DOHH2 (cell line): ENCODE measurements around the gene CNTN4.

Experiments
- EZH2phosphoT487 ChIP-seq: fragments of 200-600 bp; sonication (generic); IDR thresholded peaks from 2 replicates; pipeline ENCODE4 v1.6.1; 2017; ENCODE audit warnings: borderline replicate concordance, mild to moderate bottlenecking, antibody characterized with exemption, low read length, moderate library complexity, mixed read lengths
- TF ChIP-seq, protein P1 (sequence below): fragments of 200-600 bp; sonication (generic); IDR thresholded peaks from one replicate; pipeline ENCODE4 v1.5.1; 2014; ENCODE audit warnings: antibody characterized with exemption, mild to moderate bottlenecking, low read depth, low read length; ENCODE audit not compliant: poor library complexity, severe bottlenecking

DNA sequence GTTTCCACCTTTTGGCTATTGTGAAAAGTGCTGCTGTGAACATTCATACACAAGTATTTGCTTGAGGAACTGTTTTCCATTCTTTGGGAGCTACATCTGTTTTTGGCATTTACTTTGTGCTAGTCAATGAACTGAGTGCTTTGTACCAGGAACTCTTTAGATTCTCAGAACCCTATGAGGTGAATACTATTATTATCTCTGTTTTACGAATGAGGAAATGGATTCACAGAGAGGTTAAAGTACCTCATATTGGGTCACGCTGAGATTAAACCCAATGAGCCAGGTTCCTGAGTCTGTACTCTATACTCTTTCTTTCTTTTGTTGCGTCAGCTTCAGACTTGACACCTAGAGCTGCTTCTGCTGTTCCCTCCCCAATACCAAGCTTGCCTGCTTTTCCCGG, 358.1 kb downstream of the CNTN4 start:
- TF ChIP-seq, protein P1, sequence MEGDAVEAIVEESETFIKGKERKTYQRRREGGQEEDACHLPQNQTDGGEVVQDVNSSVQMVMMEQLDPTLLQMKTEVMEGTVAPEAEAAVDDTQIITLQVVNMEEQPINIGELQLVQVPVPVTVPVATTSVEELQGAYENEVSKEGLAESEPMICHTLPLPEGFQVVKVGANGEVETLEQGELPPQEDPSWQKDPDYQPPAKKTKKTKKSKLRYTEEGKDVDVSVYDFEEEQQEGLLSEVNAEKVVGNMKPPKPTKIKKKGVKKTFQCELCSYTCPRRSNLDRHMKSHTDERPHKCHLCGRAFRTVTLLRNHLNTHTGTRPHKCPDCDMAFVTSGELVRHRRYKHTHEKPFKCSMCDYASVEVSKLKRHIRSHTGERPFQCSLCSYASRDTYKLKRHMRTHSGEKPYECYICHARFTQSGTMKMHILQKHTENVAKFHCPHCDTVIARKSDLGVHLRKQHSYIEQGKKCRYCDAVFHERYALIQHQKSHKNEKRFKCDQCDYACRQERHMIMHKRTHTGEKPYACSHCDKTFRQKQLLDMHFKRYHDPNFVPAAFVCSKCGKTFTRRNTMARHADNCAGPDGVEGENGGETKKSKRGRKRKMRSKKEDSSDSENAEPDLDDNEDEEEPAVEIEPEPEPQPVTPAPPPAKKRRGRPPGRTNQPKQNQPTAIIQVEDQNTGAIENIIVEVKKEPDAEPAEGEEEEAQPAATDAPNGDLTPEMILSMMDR = no peak
- no peak for TF ChIP-seq EZH2phosphoT487
